K562 (cell line): ENCODE data around the gene TOR1B.

Experiments
- ADNP ChIP-seq: fragments of 200-800 bp; sonication (Bioruptor generic); IDR thresholded peaks from 2 replicates; pipeline ENCODE4 v1.6.1; 2016; ENCODE audit warnings: missing genetic modification characterization, missing compliant biosample characterization
- EZH2 ChIP-seq: IDR thresholded peaks from 2 replicates; pipeline ENCODE4 v1.6.1; 2012; ENCODE audit warnings: low read depth, mild to moderate bottlenecking, inconsistent platforms, low read length, borderline replicate concordance
- JUN ChIP-seq, 2 experiments: sonication (generic) in 1 of 2; formaldehyde crosslinking in 1 of 2; IDR thresholded peaks; 2 replicates each; pipeline versions ENCODE4 v1.6.1 to v1.8.0; 2012 to 2022; ENCODE audit warnings: borderline replicate concordance in 2 of 2, mild to moderate bottlenecking in 2 of 2, improper control_type of control experiment in 1 of 2, low read depth in 1 of 2, low read length in 1 of 2, missing genetic modification reagents in 1 of 2
- KDM2B ChIP-seq: fragments of 250-450 bp; sonication (Bioruptor Pico); IDR thresholded peaks from 2 replicates; pipeline ENCODE4 v1.8.0; 2021; ENCODE audit warnings: mild to moderate bottlenecking, moderate library complexity
- MAFG ChIP-seq: fragments of 450-650 bp; conservative IDR thresholded peaks from 2 replicates; pipeline ENCODE4 v1.6.1; 2016; ENCODE audit warnings: missing genetic modification characterization, missing compliant biosample characterization
- MECOM ChIP-seq: fragments of 250-450 bp; sonication (Bioruptor Pico); IDR thresholded peaks from 2 replicates; pipeline ENCODE4 v1.8.0; 2022; ENCODE audit warnings: inconsistent platforms
- MTA2 ChIP-seq: fragments of 450-650 bp; IDR thresholded peaks from 2 replicates; pipeline ENCODE4 v1.6.1; 2016; ENCODE audit warnings: low read depth
- POLR2A ChIP-seq: fragments of 450-650 bp; conservative IDR thresholded peaks from 2 replicates; pipeline ENCODE4 v1.6.1; 2016
- TCF7 ChIP-seq: sonication (generic); IDR thresholded peaks from 2 replicates; pipeline ENCODE4 v1.6.1; 2016; ENCODE audit warnings: antibody characterized with exemption, borderline replicate concordance
- TEAD1 ChIP-seq, 2 experiments: fragments of 450-650 bp in 1 of 2; sonication (generic) in 1 of 2; formaldehyde crosslinking; IDR thresholded peaks; 2 replicates each; pipeline versions ENCODE4 v1.4.0 to v1.8.0; 2020 to 2022; ENCODE audit warnings: mild to moderate bottlenecking in 2 of 2, missing genetic modification reagents in 1 of 2
- ZNF609 ChIP-seq: sonication (generic); formaldehyde crosslinking; IDR thresholded peaks from 2 replicates; pipeline ENCODE4 v1.8.1; 2023; ENCODE audit warnings: missing genetic modification reagents, mild to moderate bottlenecking, borderline replicate concordance
- TF ChIP-seq, protein P1 (sequence below), 3 experiments: IDR thresholded peaks in 2 of 3; conservative IDR thresholded peaks in 1 of 3; 2 replicates each; pipeline ENCODE4 v1.5.1; 2011 to 2012; ENCODE audit warnings: low read length in 3 of 3, mild to moderate bottlenecking in 3 of 3, control low read depth in 2 of 3, improper control_type of control experiment in 1 of 3, inconsistent platforms in 1 of 3, low read depth in 1 of 3, mixed read lengths in 1 of 3, moderate library complexity in 1 of 3; ENCODE audit not compliant: insufficient read depth in 2 of 3
- TF ChIP-seq, protein P2 (sequence below): fragments of 200-400 bp; formaldehyde crosslinking; IDR thresholded peaks from 2 replicates; pipeline ENCODE4 v1.6.1; 2017; ENCODE audit warnings: mild to moderate bottlenecking, low read depth, low read length, moderate library complexity
- TF ChIP-seq, protein P3 (sequence below): sonication (generic); formaldehyde crosslinking; IDR thresholded peaks from 2 replicates; pipeline ENCODE4 v1.8.0; 2023; ENCODE audit warnings: mild to moderate bottlenecking, missing genetic modification reagents

- TF ChIP-seq, protein P1, sequence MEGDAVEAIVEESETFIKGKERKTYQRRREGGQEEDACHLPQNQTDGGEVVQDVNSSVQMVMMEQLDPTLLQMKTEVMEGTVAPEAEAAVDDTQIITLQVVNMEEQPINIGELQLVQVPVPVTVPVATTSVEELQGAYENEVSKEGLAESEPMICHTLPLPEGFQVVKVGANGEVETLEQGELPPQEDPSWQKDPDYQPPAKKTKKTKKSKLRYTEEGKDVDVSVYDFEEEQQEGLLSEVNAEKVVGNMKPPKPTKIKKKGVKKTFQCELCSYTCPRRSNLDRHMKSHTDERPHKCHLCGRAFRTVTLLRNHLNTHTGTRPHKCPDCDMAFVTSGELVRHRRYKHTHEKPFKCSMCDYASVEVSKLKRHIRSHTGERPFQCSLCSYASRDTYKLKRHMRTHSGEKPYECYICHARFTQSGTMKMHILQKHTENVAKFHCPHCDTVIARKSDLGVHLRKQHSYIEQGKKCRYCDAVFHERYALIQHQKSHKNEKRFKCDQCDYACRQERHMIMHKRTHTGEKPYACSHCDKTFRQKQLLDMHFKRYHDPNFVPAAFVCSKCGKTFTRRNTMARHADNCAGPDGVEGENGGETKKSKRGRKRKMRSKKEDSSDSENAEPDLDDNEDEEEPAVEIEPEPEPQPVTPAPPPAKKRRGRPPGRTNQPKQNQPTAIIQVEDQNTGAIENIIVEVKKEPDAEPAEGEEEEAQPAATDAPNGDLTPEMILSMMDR (IDR thresholded peaks at IDR 0.05 in 2 of 3, conservative IDR thresholded peaks at IDR 0.05 in 1 of 3; ENCODE audit: insufficient read depth in 2 of 3, low read depth in 1 of 3, low read length in 3 of 3) = 0 out of 6 replicates have a peak, but pooled peaks of 1 of the 3 experiments have one; percentile 0
- TF ChIP-seq MAFG (tag) (no peak), MECOM (CRISPR knock-in tag) (no peak), POLR2A (no peak), ZNF609 (CRISPR knock-in tag) (no peak), TEAD1 (CRISPR knock-in tag; IDR thresholded peaks at IDR 0.05) (peak in 1 of 2 experiments; percentile 35; a peak in 1 of 4 replicates), TCF7 (no peak), MTA2 (no peak), EZH2 (no peak), ADNP (tag) (no peak), KDM2B (no peak), JUN (IDR thresholded peaks at IDR 0.05; ENCODE audit: borderline replicate concordance, low read depth, low read length) (no peak), JUN (CRISPR knock-in tag; IDR thresholded peaks at IDR 0.05; ENCODE audit: borderline replicate concordance) (no peak)
- TF ChIP-seq, protein P2, sequence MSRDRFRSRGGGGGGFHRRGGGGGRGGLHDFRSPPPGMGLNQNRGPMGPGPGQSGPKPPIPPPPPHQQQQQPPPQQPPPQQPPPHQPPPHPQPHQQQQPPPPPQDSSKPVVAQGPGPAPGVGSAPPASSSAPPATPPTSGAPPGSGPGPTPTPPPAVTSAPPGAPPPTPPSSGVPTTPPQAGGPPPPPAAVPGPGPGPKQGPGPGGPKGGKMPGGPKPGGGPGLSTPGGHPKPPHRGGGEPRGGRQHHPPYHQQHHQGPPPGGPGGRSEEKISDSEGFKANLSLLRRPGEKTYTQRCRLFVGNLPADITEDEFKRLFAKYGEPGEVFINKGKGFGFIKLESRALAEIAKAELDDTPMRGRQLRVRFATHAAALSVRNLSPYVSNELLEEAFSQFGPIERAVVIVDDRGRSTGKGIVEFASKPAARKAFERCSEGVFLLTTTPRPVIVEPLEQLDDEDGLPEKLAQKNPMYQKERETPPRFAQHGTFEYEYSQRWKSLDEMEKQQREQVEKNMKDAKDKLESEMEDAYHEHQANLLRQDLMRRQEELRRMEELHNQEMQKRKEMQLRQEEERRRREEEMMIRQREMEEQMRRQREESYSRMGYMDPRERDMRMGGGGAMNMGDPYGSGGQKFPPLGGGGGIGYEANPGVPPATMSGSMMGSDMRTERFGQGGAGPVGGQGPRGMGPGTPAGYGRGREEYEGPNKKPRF = no peak
- TF ChIP-seq, protein P3, sequence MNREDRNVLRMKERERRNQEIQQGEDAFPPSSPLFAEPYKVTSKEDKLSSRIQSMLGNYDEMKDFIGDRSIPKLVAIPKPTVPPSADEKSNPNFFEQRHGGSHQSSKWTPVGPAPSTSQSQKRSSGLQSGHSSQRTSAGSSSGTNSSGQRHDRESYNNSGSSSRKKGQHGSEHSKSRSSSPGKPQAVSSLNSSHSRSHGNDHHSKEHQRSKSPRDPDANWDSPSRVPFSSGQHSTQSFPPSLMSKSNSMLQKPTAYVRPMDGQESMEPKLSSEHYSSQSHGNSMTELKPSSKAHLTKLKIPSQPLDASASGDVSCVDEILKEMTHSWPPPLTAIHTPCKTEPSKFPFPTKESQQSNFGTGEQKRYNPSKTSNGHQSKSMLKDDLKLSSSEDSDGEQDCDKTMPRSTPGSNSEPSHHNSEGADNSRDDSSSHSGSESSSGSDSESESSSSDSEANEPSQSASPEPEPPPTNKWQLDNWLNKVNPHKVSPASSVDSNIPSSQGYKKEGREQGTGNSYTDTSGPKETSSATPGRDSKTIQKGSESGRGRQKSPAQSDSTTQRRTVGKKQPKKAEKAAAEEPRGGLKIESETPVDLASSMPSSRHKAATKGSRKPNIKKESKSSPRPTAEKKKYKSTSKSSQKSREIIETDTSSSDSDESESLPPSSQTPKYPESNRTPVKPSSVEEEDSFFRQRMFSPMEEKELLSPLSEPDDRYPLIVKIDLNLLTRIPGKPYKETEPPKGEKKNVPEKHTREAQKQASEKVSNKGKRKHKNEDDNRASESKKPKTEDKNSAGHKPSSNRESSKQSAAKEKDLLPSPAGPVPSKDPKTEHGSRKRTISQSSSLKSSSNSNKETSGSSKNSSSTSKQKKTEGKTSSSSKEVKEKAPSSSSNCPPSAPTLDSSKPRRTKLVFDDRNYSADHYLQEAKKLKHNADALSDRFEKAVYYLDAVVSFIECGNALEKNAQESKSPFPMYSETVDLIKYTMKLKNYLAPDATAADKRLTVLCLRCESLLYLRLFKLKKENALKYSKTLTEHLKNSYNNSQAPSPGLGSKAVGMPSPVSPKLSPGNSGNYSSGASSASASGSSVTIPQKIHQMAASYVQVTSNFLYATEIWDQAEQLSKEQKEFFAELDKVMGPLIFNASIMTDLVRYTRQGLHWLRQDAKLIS = no peak
These were observed 43.0 kb upstream of the TOR1B start for GRCh38 chr9:129759804-129760502.
